H54 (cell line): ENCODE measurements around the gene PRIMA1.

ENCODE experiments used
- DNase-seq: peaks from one replicate; pipeline ENCODE4 v3.0.0; 2011; ENCODE audit warnings: low spot score, mixed read lengths; ENCODE audit not compliant: insufficient read length
- FAIRE-seq: peaks from 3 replicates; lab custom pipeline; 2011; peaks lifted over from hg19 to GRCh38; lab: Jason Lieb, UNC
- POLR2A ChIP-seq: IDR thresholded peaks from 2 replicates; pipeline ENCODE4 v1.6.1; 2011; ENCODE audit warnings: low read depth, mild to moderate bottlenecking, low read length

The PRIMA1 gene

GRCh38 chr14:93753647-93754046, 34.6 kb downstream of the PRIMA1 start:
- DNase-seq, result no peak
- TF ChIP-seq POLR2A, result no peak
- no peak for FAIRE-seq

DNA sequence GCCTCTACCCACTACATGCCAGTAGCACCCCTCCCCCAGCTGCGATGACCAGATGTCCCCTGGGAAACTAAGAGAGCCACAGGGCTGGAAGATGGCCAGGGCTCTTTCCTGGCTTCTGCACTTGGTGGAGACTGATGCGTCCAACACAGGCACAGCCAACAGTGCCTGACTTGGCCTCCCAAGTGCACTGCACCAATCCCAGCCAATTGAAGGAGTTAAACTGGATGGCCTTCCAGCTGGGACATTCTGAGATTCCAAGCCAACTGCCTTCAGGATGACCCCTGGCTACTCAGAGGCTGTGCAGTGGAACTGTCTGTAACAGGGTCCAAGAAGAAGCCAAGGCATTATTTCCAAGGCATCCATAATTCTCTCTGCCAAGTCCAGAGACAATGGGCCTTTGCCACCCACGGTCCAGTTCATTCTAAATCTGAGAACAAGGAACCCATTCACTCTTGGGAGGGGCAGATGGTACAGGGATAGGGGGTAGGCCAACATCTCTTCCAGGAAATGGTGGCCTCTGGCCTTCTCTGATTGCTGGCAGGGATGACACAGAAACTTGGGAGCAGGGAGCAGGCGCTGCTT, 35.2 kb downstream of the PRIMA1 start:
- TF ChIP-seq POLR2A, result no peak
- FAIRE-seq, result no peak
- no peak for DNase-seq

DNA sequence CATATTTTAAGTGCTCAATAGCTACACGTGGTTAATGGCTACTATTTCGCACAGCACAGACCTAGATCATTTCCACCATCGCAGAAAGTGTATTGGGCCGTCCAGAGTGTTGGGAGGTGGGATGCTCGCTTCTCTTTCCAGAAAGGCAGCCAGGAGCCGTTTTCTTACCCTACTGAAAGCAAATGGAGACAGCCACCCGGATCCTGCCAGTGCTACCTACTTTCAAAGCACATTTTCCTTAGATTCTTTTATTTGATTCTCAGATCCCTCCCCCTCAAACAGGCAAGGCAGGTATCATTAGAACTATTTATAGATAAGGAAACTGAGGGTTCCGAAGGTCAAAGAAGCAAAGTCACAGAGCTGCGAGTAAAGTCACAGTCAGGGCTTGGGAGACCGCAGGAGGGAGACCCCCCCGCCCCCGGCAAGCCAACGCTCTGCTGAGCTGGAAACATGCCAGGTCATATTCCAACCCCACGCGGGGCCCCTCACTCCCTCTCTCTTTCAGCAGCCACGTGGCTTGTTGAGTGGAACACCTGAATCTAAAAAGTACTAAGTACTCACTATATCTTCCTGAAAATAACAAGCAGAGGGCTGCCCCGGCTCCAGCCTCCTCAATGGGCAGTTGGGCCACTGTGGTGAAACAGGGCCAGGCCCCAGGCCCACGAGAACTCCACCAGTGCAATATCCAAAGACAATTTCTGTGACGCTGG, 36.2 kb downstream of the PRIMA1 start:
- DNase-seq, result no peak
- FAIRE-seq, result no peak
- no peak for TF ChIP-seq POLR2A

GRCh38 chr14:93749076-93749420, 39.2 kb downstream of the PRIMA1 start:
- no peak for FAIRE-seq
- TF ChIP-seq POLR2A, result no peak
- no peak for DNase-seq

GRCh38 chr14:93748208-93749075, 39.8 kb downstream of the PRIMA1 start:
- no peak for TF ChIP-seq POLR2A
- FAIRE-seq (no peak), DNase-seq (no peak)

- no peak for DNase-seq
- no peak for FAIRE-seq
- TF ChIP-seq POLR2A, result no peak
Observed at GRCh38 chr14:93747560-93747959, 40.7 kb downstream of the PRIMA1 start.

DNA sequence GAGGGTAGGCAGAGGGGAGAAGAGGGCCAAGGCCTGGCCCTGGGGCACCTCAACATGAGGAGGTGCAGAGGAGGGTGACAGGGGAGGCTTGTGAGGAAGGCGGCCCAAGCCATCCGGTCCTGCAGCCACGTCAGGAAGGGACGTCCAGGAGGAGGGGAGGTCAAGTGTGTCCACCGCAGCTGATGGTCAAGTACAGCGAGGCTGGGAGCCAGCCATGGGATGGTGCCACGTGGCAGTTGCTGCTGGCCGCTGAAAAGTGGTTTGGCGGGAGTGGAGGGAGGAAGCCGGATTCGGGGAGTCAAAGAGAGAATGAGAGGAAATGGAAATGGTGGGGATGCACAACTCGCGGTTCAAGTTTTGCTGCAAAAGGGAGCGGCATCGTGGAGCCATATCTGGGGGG, 41.2 kb downstream of the PRIMA1 start:
- no peak for TF ChIP-seq POLR2A
- FAIRE-seq, result no peak
- DNase-seq, result no peak

GRCh38 chr14:93745603-93746273, 42.5 kb downstream of the PRIMA1 start:
- TF ChIP-seq POLR2A, result no peak
- DNase-seq (no peak), FAIRE-seq (no peak)

- no peak for DNase-seq
- no peak for FAIRE-seq
- no peak for TF ChIP-seq POLR2A
Observed at GRCh38 chr14:93744876-93745275, 43.4 kb downstream of the PRIMA1 start.

DNA sequence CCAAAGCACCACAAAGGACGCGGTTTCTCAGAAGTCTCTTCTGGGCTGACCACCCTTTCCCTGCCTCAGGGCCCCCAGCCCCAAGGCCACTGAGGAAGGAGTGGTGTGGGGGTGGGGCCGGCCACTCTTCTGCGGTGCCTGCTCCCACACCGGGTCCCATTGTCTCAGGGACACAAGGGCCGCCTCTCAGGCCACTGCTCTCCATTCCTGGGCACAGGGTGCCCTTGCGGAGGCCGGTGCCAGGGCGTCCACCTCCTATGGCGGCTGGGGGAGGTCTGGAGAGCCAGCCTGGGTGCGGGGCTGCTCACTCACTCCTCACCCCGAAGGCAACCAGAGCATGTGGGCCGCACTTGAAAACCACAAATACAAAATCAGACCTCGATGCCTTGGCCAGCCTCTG, 44.1 kb downstream of the PRIMA1 start:
- TF ChIP-seq POLR2A, result no peak
- FAIRE-seq (no peak), DNase-seq (no peak)

DNA sequence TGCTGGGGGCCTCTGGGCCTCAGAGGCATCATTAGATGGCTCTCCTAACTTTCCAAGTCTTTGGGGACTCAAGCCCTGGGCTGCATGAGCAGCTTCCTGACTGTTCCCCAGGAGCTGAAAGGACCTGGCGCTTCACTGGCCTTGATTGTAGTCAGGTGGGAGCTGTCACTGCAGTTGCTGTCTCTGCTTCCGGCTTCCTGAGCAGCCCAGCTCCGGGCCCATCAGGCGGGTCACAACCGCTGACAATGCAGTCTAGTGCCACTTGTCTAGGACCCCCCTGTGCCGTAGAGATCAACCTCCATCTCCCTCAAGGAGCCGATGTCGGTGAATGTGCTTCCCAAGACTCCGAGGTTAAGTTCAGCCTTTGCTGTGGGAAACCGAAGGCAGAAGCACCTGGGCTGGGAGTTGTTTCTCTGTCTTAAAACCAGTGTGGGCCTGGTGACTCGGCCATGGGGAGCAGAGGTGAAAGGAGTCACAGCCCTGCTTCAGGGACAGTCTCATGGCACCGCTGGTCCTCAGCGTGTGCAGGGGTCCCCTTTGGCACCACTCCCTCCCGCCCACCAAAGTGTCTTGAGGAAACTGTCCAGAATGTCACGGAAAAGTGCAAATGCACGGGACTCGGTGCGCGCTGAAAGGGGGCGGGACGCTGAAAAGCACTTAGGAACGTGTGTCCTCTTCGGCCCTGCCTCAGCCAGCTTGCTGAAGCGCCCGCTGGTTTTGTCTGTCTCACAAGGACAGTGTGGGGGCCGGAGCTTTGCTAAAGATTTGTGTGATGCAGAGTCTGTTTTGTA, 44.8 kb downstream of the PRIMA1 start:
- TF ChIP-seq POLR2A, result no peak
- FAIRE-seq (no peak), DNase-seq (no peak)

DNA sequence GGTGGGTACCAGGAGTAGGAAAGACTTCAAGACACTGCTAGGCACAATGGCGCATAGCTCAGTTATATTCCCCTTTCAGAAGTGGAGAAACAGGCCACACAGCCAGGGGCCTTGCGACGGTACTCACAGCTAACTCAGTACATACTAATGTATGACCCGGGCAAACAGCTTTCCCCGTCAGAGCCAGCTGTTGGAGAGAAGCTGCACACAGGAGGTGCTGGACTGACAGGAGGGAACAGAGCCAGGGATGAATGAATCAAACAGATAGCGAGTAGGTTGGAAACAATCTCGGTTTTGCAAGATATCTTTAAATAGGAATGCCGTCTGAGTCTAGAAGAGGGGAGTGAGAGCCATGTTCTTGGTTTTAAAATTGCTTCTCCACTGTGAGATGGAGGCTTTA, 45.5 kb downstream of the PRIMA1 start:
- FAIRE-seq (no peak), DNase-seq (no peak)
- TF ChIP-seq POLR2A, result no peak

- FAIRE-seq, result no peak
- DNase-seq, result no peak
- no peak for TF ChIP-seq POLR2A
Observed at GRCh38 chr14:93741556-93742230, 46.6 kb downstream of the PRIMA1 start.
